Body of pancreas (tissue), 4 donors: ENCODE results near the gene HPF1.

Source experiments
- CTCF ChIP-seq, 7 experiments: fragments of 450-650 bp in 4 of 7; fragments of 200-600 bp in 3 of 7; sonication (generic) in 3 of 7; IDR thresholded peaks; one replicate each; pipeline ENCODE4 v1.5.1; 2016 to 2019; ENCODE audit warnings: antibody characterized with exemption in 7 of 7
- POLR2A ChIP-seq, 3 donors: fragments of 450-650 bp; IDR thresholded peaks; one replicate each; pipeline ENCODE4 v1.6.1; 2016; ENCODE audit warnings: antibody characterized with exemption in 3 of 3, mild to moderate bottlenecking in 2 of 3

GRCh38 chr4:169800541-169800940, 42.8 kb upstream of the HPF1 start:
- TF ChIP-seq POLR2A (IDR thresholded peaks at IDR 0.05) (no peak), CTCF (IDR thresholded peaks at IDR 0.05) (no peak)
